Measurements from ENCODE around the gene PPP2R3B. TPM values are rescaled to one million over a fixed set of nuclear protein-coding genes. Genes with fewer than 3 reads are reported as not detected.
A peak's percentile ranks its signal among the peaks of the same experiment; 100 is the strongest.
"Not testable (repeated sequence)": the region's sequence is repeated elsewhere in the genome, so short reads cannot be mapped to it uniquely, and the experiment has no call there.

Gene PPP2R3B
- total RNA-seq, 1 donor from 2014 or later, result 9.3 TPM

GRCh38 chrX:353566-354535, 32.9 kb downstream of the PPP2R3B start:
- ATAC-seq, result no peak
- no peak for DNase-seq (ENCODE audit: low spot score)

DNA sequence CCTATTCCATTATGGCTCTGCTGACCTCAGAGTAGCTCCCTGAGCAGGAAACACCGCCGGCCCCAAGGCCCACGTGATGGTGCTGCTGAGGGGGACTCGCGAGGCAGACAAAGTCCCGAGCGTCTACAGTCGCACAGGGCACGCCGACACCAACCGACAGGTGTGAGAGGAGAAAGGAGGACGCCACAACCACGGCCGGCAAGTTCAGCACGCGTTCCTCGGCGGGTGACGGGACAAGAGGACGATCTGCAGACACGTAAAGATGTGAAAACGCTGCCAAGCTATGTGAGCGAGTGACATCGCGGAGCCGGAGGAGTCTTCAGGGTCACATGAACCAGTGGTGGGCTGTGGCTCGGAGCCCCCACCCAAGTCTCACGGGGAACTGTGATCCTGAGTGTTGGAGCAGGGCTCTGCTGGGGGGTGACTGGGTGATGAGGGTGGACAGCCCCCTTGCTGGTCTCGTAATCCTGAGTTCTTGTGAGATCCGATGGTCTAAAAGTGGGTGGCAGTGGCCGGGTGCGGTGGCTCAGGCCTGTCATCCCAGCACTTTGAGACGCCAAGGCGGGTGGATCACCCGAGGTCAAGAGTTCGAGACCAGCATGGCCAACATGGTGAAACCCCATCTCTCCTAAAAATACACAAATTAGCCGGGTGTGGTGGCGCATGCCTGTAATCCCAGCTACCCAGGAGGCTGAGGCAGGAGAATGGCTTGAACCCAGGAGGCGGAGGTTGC, 34.0 kb downstream of the PPP2R3B start:
- ATAC-seq (no peak), DNase-seq (ENCODE audit: low spot score) (no peak)

GRCh38 chrX:352181-352580, 34.5 kb downstream of the PPP2R3B start:
- DNase-seq (ENCODE audit: low spot score), result no peak
- ATAC-seq, result no peak

- ATAC-seq, result no peak
- no peak for DNase-seq (ENCODE audit: low spot score)
Observed at GRCh38 chrX:351736-352135, 35.0 kb downstream of the PPP2R3B start.

- not testable (repeated sequence) for DNase-seq (ENCODE audit: low spot score); ATAC-seq
Observed at GRCh38 chrX:351324-351641, 35.4 kb downstream of the PPP2R3B start.

- ATAC-seq, result no peak
- DNase-seq (ENCODE audit: low spot score), result no peak
Observed at GRCh38 chrX:350534-351323, 36.0 kb downstream of the PPP2R3B start.

GRCh38 chrX:350148-350533, 36.6 kb downstream of the PPP2R3B start:
- DNase-seq (ENCODE audit: low spot score), result no peak

GRCh38 chrX:349702-350101, 37.0 kb downstream of the PPP2R3B start:
- no peak for DNase-seq (ENCODE audit: low spot score)

More at GRCh38 chrX:350148-350533, 36.6 kb downstream of the PPP2R3B start:
- ATAC-seq, result no peak

GRCh38 chrX:349196-349595, 37.5 kb downstream of the PPP2R3B start:
- ATAC-seq (no peak), DNase-seq (ENCODE audit: low spot score) (no peak)

More at GRCh38 chrX:349702-350101, 37.0 kb downstream of the PPP2R3B start:
- ATAC-seq, result no peak

DNA sequence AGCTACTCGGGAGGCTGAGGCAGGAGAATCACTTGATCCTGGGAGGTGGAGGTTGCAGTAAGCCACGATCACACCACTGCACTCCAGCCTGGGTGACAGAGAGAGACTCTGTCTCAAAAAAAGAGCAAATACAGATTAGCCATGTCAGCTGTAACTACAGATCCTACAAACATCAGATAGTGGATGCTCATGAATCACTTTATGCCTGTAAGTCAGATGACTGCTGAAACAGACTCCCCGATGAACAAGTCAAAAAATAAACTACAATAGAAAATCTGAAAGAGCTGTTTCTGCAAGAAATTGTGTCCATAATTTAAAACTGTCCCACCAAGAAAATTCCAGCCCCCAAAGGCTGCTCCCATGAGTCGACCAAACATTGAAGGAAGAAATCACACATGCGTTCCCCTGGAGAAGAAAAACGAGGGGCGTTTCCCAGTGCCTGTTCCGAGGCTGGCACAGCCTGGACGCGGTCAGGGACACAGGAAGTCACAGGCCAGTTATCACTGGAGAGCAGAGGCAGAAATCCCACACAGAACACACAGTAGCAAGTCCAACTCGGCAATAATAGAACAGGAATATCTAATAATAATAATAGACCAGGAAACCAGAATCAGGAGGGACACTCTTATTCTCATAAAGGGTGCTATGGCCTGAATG, 38.1 kb downstream of the PPP2R3B start:
- ATAC-seq, result peak; percentile 27
- no peak for DNase-seq (ENCODE audit: low spot score)

DNA sequence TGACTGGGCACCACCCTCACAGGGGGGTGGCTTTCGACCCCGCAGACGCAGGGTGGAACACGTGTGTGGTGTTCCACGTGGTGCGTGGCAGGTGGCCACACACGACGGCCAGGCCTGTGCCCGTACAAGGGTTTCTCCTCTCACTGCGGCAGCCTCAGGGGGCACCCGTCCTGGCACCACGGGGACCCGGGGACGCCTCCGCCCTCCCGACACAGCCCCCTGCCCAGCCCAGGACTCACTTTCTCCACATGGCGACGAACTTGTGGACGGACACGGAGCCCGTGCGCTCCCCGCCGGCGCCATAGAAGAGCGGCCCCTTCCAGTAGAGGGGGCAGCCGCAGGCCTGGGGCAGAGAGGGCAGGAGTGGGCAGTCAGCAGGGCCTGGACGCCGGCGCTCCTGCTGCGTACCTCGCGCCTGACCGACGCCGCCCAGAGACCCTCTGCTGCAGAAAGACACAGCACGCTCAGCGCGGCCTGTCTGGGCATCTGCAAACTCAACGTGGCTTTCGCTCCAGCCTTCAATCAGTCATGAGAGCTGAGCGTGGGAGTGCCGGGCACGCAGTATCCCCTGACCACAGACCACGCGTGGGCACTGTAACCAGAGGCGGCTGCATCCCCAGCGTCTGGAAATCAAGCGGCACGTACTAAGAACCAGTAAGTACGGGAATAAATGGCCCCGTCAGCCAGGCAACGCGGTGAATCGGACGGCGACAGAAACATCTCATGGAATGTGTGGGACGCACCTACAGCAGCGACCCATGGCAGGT, 39.2 kb downstream of the PPP2R3B start:
- no peak for DNase-seq (ENCODE audit: low spot score)
- no peak for ATAC-seq

GRCh38 chrX:346034-346813, 40.5 kb downstream of the PPP2R3B start:
- ATAC-seq (no peak), DNase-seq (ENCODE audit: low spot score) (no peak)

GRCh38 chrX:345020-345925, 41.4 kb downstream of the PPP2R3B start:
- no peak for DNase-seq (ENCODE audit: low spot score)
- ATAC-seq, result no peak

- DNase-seq (ENCODE audit: low spot score) (no peak), ATAC-seq (no peak)
Observed at GRCh38 chrX:344371-344901, 42.3 kb downstream of the PPP2R3B start.

DNA sequence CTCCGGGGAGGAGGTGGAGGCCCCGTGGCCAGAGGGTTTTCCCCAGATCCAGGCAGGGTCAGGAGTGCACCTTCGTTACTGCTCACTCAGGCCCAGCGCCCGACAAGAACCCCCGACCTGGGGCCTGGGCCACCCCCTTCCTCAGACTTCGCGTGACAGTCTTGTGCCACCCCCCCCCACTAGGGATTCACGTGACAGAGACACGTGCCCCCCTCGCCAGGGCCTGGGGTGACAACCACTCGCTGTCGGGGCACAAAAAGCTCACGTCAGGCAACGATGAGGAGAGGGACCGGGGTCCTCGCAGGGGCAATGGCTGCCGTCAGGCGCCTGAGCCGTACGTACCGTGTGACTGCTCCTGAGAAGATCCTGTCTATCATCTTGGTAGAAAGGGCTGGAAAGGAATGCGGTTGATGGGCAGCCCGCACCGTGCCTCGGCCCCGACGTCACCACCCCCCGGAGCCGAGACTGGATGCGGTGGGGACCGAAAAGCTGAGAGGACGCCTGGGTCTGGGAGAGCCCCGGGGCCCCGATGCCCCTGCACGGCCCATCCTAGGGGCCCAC, 45.1 kb downstream of the PPP2R3B start:
- no peak for DNase-seq (ENCODE audit: low spot score)
- ATAC-seq, result no peak

DNA sequence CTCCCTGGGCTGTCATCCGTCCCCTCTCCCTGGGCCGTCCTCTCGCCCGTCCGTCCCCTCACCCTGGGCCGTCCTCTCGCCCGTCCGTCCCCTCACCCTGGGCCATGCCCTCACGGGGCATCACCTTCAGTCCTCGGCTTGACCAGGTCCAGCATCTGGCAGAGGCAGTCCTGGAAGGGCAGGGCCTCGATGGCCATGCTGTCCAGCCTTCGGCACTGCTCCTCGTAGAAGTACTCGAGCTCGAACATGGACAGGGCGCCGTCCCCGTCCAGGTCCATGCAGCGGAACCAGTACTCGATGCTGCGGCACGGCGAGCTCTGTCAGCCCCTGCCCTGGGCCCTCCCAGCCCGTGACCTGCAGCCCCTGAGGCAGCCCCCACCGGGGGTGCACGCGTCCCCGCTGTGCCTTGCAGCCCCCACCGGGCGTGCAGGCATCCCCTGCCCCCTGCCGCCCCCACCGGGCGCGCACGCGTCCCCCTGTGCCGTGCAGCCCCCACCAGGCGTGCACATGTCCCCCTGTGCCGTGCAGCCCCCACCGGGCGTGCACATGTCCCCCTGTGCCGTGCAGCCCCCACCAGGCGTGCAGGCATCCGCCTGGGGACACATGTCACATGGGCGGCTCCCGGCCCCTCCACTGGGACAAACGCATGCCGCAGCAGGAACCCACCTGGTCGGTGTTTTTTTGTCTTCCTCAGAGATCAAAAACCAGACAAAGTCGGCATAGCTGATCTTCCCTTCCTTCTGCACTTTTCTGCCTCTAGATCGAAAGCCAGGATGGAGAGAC, 45.9 kb downstream of the PPP2R3B start:
- no peak for ATAC-seq

GRCh38 chrX:340121-340520, 46.6 kb downstream of the PPP2R3B start:
- DNase-seq (ENCODE audit: low spot score) (no peak), ATAC-seq (no peak)

More for the DNA sequence above, 45.9 kb downstream of the PPP2R3B start:
- DNase-seq (ENCODE audit: low spot score), result no peak
